HG02943 (cell line): ENCODE results near the gene MAPK10.
"Not testable (repeated sequence)": the region's sequence is repeated elsewhere in the genome, so short reads cannot be mapped to it uniquely, and the experiment has no call there.

Source experiments
- ATAC-seq: cut with Tn5 transposase; IDR thresholded peaks from one replicate; pipeline ENCODE4 v1.9.1; 2021; ENCODE audit warnings: mild to moderate bottlenecking, low read depth, moderate library complexity; ENCODE audit not compliant: unreplicated experiment

Gene MAPK10

GRCh38 chr4:86117705-86118302 is 242.0 kb downstream of the MAPK10 start:
- no peak for ATAC-seq

- no peak for ATAC-seq
Observed at GRCh38 chr4:86114563-86114962, 245.3 kb downstream of the MAPK10 start.

GRCh38 chr4:86108834-86109233 is 251.0 kb downstream of the MAPK10 start:
- ATAC-seq, result no peak

GRCh38 chr4:86108137-86108536 is 251.7 kb downstream of the MAPK10 start:
- no peak for ATAC-seq

- ATAC-seq, result no peak
Observed at GRCh38 chr4:86107112-86107511, 252.7 kb downstream of the MAPK10 start.

- ATAC-seq, result no peak
Observed at GRCh38 chr4:86106475-86106874, 253.4 kb downstream of the MAPK10 start.

GRCh38 chr4:86101841-86102240 is 258.0 kb downstream of the MAPK10 start:
- no peak for ATAC-seq

GRCh38 chr4:86101410-86101809 is 258.4 kb downstream of the MAPK10 start:
- ATAC-seq, result no peak

- no peak for ATAC-seq
Observed at GRCh38 chr4:86100539-86101215, 259.2 kb downstream of the MAPK10 start.

- no peak for ATAC-seq
Observed at GRCh38 chr4:86099348-86099747, 260.5 kb downstream of the MAPK10 start.

GRCh38 chr4:86098691-86099090 is 261.2 kb downstream of the MAPK10 start:
- no peak for ATAC-seq

- no peak for ATAC-seq
Observed at GRCh38 chr4:86096373-86096772, 263.5 kb downstream of the MAPK10 start.

- no peak for ATAC-seq
Observed at GRCh38 chr4:86092684-86093083, 267.2 kb downstream of the MAPK10 start.

GRCh38 chr4:86091201-86091600 is 268.7 kb downstream of the MAPK10 start:
- ATAC-seq, result no peak

- ATAC-seq, result no peak
Observed at GRCh38 chr4:86089781-86090323, 270.0 kb downstream of the MAPK10 start.

GRCh38 chr4:86089053-86089452 is 270.8 kb downstream of the MAPK10 start:
- ATAC-seq, result no peak

- not testable (repeated sequence) for ATAC-seq
Observed at GRCh38 chr4:86075796-86076195, 284.1 kb downstream of the MAPK10 start.

- ATAC-seq, result no peak
Observed at GRCh38 chr4:86060341-86060740, 299.5 kb downstream of the MAPK10 start.

GRCh38 chr4:86058621-86059020 is 301.2 kb downstream of the MAPK10 start:
- no peak for ATAC-seq

- no peak for ATAC-seq
Observed at GRCh38 chr4:86055898-86056297, 304.0 kb downstream of the MAPK10 start.

GRCh38 chr4:86054286-86055032 is 305.4 kb downstream of the MAPK10 start:
- no peak for ATAC-seq
